ENCODE results near the gene GSTCD. TPM values are rescaled to one million over a fixed set of nuclear protein-coding genes. Genes with fewer than 3 reads are reported as not detected.
A peak's percentile ranks its signal among the peaks of the same experiment; 100 is the strongest.
"Not testable (repeated sequence)": the region's sequence is repeated elsewhere in the genome, so short reads cannot be mapped to it uniquely, and the experiment has no call there.

The GSTCD gene
- total RNA-seq, 8 experiments from 2014 or later = 4.6 to 37.7 (median 10.4) TPM

- in situ Hi-C loops (cut with MboI; ENCODE audit: low pct_unique_long_range_greater_than_20kb in 2 of 9, low sequenced_read_pairs in 9 of 9, unreplicated experiment in 9 of 9) = no loop called here
- ATAC-seq (replicated peaks in 6 of 8) = no peak
- 82 to 100% (median 94%) methylated on average over 1 to 2 of the region's 2 CpGs for WGBS, 10 experiments
- no peak overlapping the region for H3K27ac ChIP-seq
- no peaks in the 10 kb centered on the region for H3K4me1 ChIP-seq (replicated peaks in 1 of 2)
- H3K4me3 ChIP-seq = no peak overlapping the region
Measured at GRCh38 chr4:105686571-105686970, 22.0 kb upstream of the GSTCD start.

GRCh38 chr4:105694812-105695211 lies 13.8 kb upstream of the GSTCD start:
- H3K4me3 ChIP-seq; H3K4me1 ChIP-seq (replicated peaks in 1 of 2); H3K27ac ChIP-seq; in situ Hi-C loops (cut with MboI; ENCODE audit: low pct_unique_long_range_greater_than_20kb in 2 of 9, low sequenced_read_pairs in 9 of 9, unreplicated experiment in 9 of 9); ATAC-seq (replicated peaks in 6 of 8): not testable (repeated sequence)
- 80 to 100% (median 98%) methylated on average over 1 to 5 of the region's 5 CpGs; no CpG with 5 or more reads in 2 of the 10 experiments for WGBS, 10 experiments

GRCh38 chr4:105695832-105696231 lies 12.8 kb upstream of the GSTCD start:
- in situ Hi-C loops (cut with MboI; ENCODE audit: low pct_unique_long_range_greater_than_20kb in 2 of 9, low sequenced_read_pairs in 9 of 9, unreplicated experiment in 9 of 9); H3K4me1 ChIP-seq (replicated peaks in 1 of 2); H3K4me3 ChIP-seq; H3K27ac ChIP-seq; ATAC-seq (replicated peaks in 6 of 8): not testable (repeated sequence)
- WGBS, 10 experiments = 76 to 100% (median 85%) methylated on average over 1 to 7 of the region's 8 CpGs; no CpG with 5 or more reads in 2 of the 10 experiments

DNA sequence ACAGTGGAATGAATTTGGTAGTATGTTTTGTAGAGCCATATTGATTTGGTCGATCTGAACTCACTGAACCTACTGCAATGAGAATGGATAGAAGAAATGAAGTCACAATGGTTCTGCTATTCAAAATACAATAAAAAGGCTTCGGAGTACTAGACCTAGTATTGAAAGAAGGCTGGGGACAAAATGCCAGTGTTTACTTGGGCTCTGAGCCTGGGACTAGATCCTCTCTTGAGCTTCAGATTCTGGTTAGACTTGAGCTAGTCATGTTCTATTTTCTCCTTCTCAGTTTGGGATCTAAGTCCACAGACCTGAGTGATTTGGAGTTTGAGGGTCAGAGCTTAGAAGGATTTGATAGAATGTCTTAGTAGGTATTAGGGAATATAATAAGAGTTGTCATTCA lies 10.0 kb upstream of the GSTCD start:
- 67 to 100% (median 92%) methylated on average over 1 to 2 of the region's 2 CpGs; no CpG with 5 or more reads in 1 of the 10 experiments for WGBS, 10 experiments
- in situ Hi-C loops (cut with MboI; ENCODE audit: low pct_unique_long_range_greater_than_20kb in 2 of 9, low sequenced_read_pairs in 9 of 9, unreplicated experiment in 9 of 9) = no loop called here
- Histone ChIP-seq H3K4me3 (no peak overlapping the region), H3K27ac (no peak overlapping the region), H3K4me1 (replicated peaks in 1 of 2) (no peaks in the 10 kb centered on the region)
- ATAC-seq (replicated peaks in 6 of 8) = no peak

DNA sequence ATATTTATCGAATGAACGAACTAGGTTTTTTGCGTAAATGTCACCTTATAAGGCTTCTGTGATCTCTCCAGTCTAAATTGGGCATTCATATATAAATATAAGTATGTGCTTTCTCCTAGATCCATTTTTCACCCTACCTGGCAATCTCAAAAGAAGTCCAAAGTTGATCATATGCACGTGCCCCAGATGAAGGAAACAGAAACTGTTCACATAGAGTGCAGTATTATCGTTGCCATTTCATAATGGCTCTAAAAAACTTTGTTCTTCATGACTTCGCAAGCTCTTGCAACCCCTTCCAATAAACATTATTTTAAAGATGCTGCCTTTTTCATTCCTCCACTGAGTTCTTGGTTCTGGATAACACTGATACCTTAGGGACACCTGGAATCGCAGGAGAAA lies 803 bp upstream of the GSTCD start:
- Histone ChIP-seq H3K27ac (peak overlapping the region; percentile 81 to 88), H3K4me3 (peak overlapping the region; percentile 70 to 88 (median 76)), H3K4me1 (replicated peaks in 1 of 2) (peaks cover 5 to 20% of the 10 kb centered on the region in 2 donors)
- 0 to 58% (median 24%) methylated on average over 1 to 7 of the region's 7 CpGs; no CpG with 5 or more reads in 1 of the 10 experiments for WGBS, 10 experiments
- ATAC-seq (replicated peaks in 6 of 8) = no peak
- in situ Hi-C loops (cut with MboI; ENCODE audit: low pct_unique_long_range_greater_than_20kb in 2 of 9, low sequenced_read_pairs in 9 of 9, unreplicated experiment in 9 of 9) = loop anchor here in 2 of 9 experiments (25.0 kb wide), 2 partner anchors 195 to 480 kb away; no protein-coding TSS in a partner anchor

DNA sequence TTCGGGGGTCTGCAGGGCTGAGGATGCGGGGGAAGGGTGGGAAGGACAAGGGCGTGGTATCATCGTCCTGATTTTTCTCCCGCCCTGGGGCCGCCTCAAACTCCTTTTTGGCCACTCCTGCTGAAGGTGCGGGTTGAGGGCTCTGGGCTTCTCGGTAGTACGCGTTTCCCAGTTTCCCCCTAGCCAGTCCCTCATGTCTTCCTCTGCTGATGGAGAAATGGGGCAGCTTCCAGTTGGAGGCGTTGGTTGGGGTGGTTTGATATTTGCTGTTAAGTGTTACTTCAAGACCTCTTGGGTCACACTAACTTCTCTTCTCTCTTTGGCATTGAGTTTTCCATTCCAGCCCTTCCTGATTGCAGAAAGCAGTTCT lies 482 bp downstream of the GSTCD start:
- in situ Hi-C loops (cut with MboI; ENCODE audit: low pct_unique_long_range_greater_than_20kb in 2 of 9, low sequenced_read_pairs in 9 of 9, unreplicated experiment in 9 of 9) = loop anchor here in 2 of 9 experiments (25.0 kb wide), 2 partner anchors 197 to 478 kb away; no protein-coding TSS in a partner anchor
- Histone ChIP-seq H3K27ac (peak overlapping the region; percentile 84 to 88), H3K4me1 (replicated peaks in 1 of 2) (peaks cover 5 to 20% of the 10 kb centered on the region in 2 donors), H3K4me3 (peak overlapping the region; percentile 70 to 88 (median 76))
- 0% methylated on average over 1 to 5 of the region's 11 CpGs; no CpG with 5 or more reads in 6 of the 10 experiments for WGBS, 10 experiments
- ATAC-seq (replicated peaks in 6 of 8) = peak; percentile 28 to 60 (median 38)

DNA sequence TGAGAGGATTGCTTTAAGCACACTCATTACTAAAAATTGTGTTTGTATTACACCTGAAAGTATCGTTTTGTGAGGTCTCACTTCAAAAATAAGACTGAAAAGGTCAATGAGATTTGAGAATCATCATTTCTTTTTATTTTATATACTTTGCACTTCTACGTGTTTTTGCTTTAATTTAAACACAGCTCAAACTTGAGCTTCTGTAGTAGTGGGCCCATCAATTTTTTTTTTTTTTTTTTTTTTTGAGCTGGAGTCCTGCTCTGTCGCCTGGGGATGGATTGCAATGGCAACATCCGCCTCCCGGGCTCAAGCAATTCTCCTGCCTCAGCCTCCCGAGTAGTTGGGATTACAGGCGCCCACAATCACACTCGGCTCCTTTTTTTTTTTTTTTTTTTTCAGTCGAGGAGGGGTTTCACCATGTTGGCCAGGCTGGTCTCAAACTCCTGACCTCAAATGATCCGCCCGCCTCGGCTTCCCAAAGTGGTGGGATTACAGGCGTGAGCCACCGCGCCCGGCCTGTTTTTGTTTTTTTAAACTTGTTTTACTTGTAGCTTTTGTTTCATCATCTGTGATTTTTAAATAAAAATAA lies 1.5 kb downstream of the GSTCD start:
- in situ Hi-C loops (cut with MboI; ENCODE audit: low pct_unique_long_range_greater_than_20kb in 2 of 9, low sequenced_read_pairs in 9 of 9, unreplicated experiment in 9 of 9) = loop anchor here in 2 of 9 experiments (25.0 kb wide), 2 partner anchors 198 to 477 kb away; no protein-coding TSS in a partner anchor
- no peak overlapping the region for H3K27ac ChIP-seq
- H3K4me3 ChIP-seq = no peak overlapping the region
- 41 to 88% (median 65%) methylated on average over 1 to 14 of the region's 16 CpGs for WGBS, 10 experiments
- ATAC-seq (replicated peaks in 6 of 8) = no peak
- peaks cover 5 to 20% of the 10 kb centered on the region in 2 donors for H3K4me1 ChIP-seq (replicated peaks in 1 of 2)

- Histone ChIP-seq H3K27ac (no peak overlapping the region), H3K4me1 (replicated peaks in 1 of 2) (peaks cover 5 to 20% of the 10 kb centered on the region in 2 donors), H3K4me3 (no peak overlapping the region)
- no peak for ATAC-seq (replicated peaks in 6 of 8)
- WGBS, 10 experiments = 65 to 86% (median 74%) methylated on average over 1 to 6 of the region's 6 CpGs
- in situ Hi-C loops (cut with MboI; ENCODE audit: low pct_unique_long_range_greater_than_20kb in 2 of 9, low sequenced_read_pairs in 9 of 9, unreplicated experiment in 9 of 9) = loop anchor here in 2 of 9 experiments (25.0 kb wide), 2 partner anchors 198 to 477 kb away; no protein-coding TSS in a partner anchor
Measured at GRCh38 chr4:105710678-105711077, 2.1 kb downstream of the GSTCD start.

GRCh38 chr4:105712766-105713165 lies 4.2 kb downstream of the GSTCD start:
- peaks cover 0 to 12% of the 10 kb centered on the region in 2 donors for H3K4me1 ChIP-seq (replicated peaks in 1 of 2)
- no peak overlapping the region for H3K27ac ChIP-seq
- in situ Hi-C loops (cut with MboI; ENCODE audit: low pct_unique_long_range_greater_than_20kb in 2 of 9, low sequenced_read_pairs in 9 of 9, unreplicated experiment in 9 of 9) = loop anchor here in 2 of 9 experiments (25.0 kb wide), 2 partner anchors 200 to 475 kb away; no protein-coding TSS in a partner anchor
- ATAC-seq (replicated peaks in 6 of 8) = no peak
- 69 to 100% (median 92%) methylated on average over 1 to 2 of the region's 2 CpGs; no CpG with 5 or more reads in 2 of the 10 experiments for WGBS, 10 experiments
- no peak overlapping the region for H3K4me3 ChIP-seq

DNA sequence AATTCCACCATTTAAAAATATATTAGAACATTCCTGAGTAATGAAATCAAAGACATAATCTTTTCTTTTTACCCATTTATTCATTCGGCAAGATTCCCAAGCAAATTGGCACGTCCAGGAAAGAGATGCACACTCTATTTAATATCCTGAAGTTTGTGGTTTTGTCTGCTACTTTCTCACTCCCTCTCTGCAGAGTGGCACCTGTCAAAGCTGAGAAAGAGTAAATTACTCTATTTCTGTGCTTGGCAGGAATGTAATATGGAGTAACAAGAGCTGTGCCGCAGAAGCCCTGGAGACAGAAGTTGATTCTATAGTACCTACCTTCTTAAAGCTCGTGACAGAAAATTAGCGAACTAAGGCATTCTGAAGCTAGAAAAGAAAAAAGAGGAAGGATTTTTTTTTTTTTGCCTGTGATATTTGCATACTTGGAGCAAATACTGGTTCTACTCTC lies 5.5 kb downstream of the GSTCD start:
- 72 to 100% (median 90%) methylated on average over 2 to 5 of the region's 5 CpGs for WGBS, 10 experiments
- Histone ChIP-seq H3K27ac (no peak overlapping the region), H3K4me3 (no peak overlapping the region), H3K4me1 (replicated peaks in 1 of 2) (peaks cover 0 to 12% of the 10 kb centered on the region in 2 donors)
- in situ Hi-C loops (cut with MboI; ENCODE audit: low pct_unique_long_range_greater_than_20kb in 2 of 9, low sequenced_read_pairs in 9 of 9, unreplicated experiment in 9 of 9) = loop anchor here in 2 of 9 experiments (25.0 kb wide), 2 partner anchors 202 to 473 kb away; no protein-coding TSS in a partner anchor
- no peak for ATAC-seq (replicated peaks in 6 of 8)

- Histone ChIP-seq H3K4me3 (no peak overlapping the region), H3K27ac (no peak overlapping the region), H3K4me1 (replicated peaks in 1 of 2) (peaks cover 0 to 6% of the 10 kb centered on the region in 2 donors)
- ATAC-seq (replicated peaks in 6 of 8) = no peak
- in situ Hi-C loops (cut with MboI; ENCODE audit: low pct_unique_long_range_greater_than_20kb in 2 of 9, low sequenced_read_pairs in 9 of 9, unreplicated experiment in 9 of 9) = loop anchor here in 2 of 9 experiments (25.0 kb wide), 2 partner anchors 203 to 472 kb away; no protein-coding TSS in a partner anchor
- 30 to 100% (median 71%) methylated on average over 1 of the region's 1 CpG for WGBS, 10 experiments
Measured at GRCh38 chr4:105714932-105715331, 6.3 kb downstream of the GSTCD start.

- ATAC-seq (replicated peaks in 6 of 8) = peak in 1 of 8 experiments; percentile 39
- Histone ChIP-seq H3K27ac (no peak overlapping the region), H3K4me3 (no peak overlapping the region), H3K4me1 (replicated peaks in 1 of 2) (no peaks in the 10 kb centered on the region)
- WGBS, 10 experiments = 37 to 80% (median 66%) methylated on average over 2 to 4 of the region's 4 CpGs
- in situ Hi-C loops (cut with MboI; ENCODE audit: low pct_unique_long_range_greater_than_20kb in 2 of 9, low sequenced_read_pairs in 9 of 9, unreplicated experiment in 9 of 9) = loop anchor here in 2 of 9 experiments (25.0 kb wide), 2 partner anchors 203 to 472 kb away; no protein-coding TSS in a partner anchor
Measured at GRCh38 chr4:105715692-105716278, 7.2 kb downstream of the GSTCD start.

DNA sequence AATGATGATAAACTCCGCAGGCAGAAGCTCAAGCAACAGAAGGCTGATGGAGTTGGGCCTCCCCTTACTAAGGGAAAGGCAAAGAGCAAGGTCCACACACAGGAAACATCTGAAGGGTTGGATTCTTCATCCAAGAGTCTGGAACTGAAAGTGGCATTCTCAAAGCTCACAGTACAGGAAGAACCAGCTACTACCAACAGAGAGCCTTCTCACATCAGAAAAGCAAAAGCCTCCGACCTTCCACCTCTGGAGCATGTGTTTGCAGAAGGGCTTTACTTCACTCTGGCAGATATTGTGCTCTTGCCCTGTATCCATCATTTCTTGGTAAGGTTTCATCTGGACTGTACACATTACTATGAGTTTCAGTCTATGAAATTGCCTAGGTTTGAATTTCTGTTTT lies 10.6 kb downstream of the GSTCD start:
- WGBS, 10 experiments = 86 to 100% (median 100%) methylated on average over 1 to 2 of the region's 2 CpGs; no CpG with 5 or more reads in 5 of the 10 experiments
- Histone ChIP-seq H3K4me3 (no peak overlapping the region), H3K4me1 (replicated peaks in 1 of 2) (no peaks in the 10 kb centered on the region), H3K27ac (no peak overlapping the region)
- no peak for ATAC-seq (replicated peaks in 6 of 8)
- in situ Hi-C loops (cut with MboI; ENCODE audit: low pct_unique_long_range_greater_than_20kb in 2 of 9, low sequenced_read_pairs in 9 of 9, unreplicated experiment in 9 of 9) = loop anchor here in 2 of 9 experiments (25.0 kb wide), 2 partner anchors 207 to 468 kb away; no protein-coding TSS in a partner anchor
